H1 (cell line): ENCODE results near the gene CNTNAP1. TPM values are rescaled to one million over a fixed set of nuclear protein-coding genes. Genes with fewer than 3 reads are reported as not detected.

Experiments
- CTCF ChIA-PET: fragments of 300-600 bp; sonication (Branson Sonifier 250); formaldehyde crosslinking; loops from one replicate; lab custom pipeline; 2021; ENCODE audit not compliant: partially characterized antibody; lab: Charles Lee
- POLR2A ChIA-PET: fragments of 300-600 bp; sonication (Branson Sonifier 250); formaldehyde crosslinking; loops from one replicate; lab custom pipeline; 2021; ENCODE audit warnings: inconsistent platforms; ENCODE audit not compliant: partially characterized antibody; lab: Charles Lee
- DNase-seq, 2 experiments: peaks; one replicate each; pipeline versions ENCODE4 v3.0.0 to v3.0.0-alpha.2; 2010 to 2022; ENCODE audit warnings: low spot score in 2 of 2, low read depth in 1 of 2, mixed read lengths in 1 of 2
- FAIRE-seq: peaks from 2 replicates; lab custom pipeline; 2011; peaks lifted over from hg19 to GRCh38; lab: Jason Lieb, UNC
- H2AFZ ChIP-seq: 2 replicates; pipeline ENCODE4 v1.8.1; 2012; ENCODE audit warnings: low read length, inconsistent platforms
- H2AK5ac ChIP-seq: 2 replicates; pipeline ENCODE4 v1.6.1; 2013; ENCODE audit warnings: low read depth, low read length
- H2BK120ac ChIP-seq: replicated peaks from 2 replicates; pipeline ENCODE3; 2013; ENCODE audit warnings: low read depth, low read length, inconsistent platforms
- H2BK12ac ChIP-seq: 2 replicates; pipeline ENCODE4 v1.6.1; 2013; ENCODE audit warnings: low read depth, low read length
- H2BK15ac ChIP-seq: 2 replicates; pipeline ENCODE4 v1.6.1; 2013; ENCODE audit warnings: low read length
- H2BK20ac ChIP-seq: 2 replicates; pipeline ENCODE4 v1.6.1; 2013; ENCODE audit warnings: low read length
- H2BK5ac ChIP-seq: 2 replicates; pipeline ENCODE4 v1.6.1; 2013; ENCODE audit warnings: low read depth, low read length
- H3K14ac ChIP-seq: 2 replicates; pipeline ENCODE4 v1.6.1; 2013; ENCODE audit warnings: inconsistent platforms; ENCODE audit not compliant: insufficient read length
- H3K18ac ChIP-seq: 2 replicates; pipeline ENCODE4 v1.6.1; 2013; ENCODE audit warnings: low read length; ENCODE audit errors: extremely low read depth
- H3K23ac ChIP-seq: 2 replicates; pipeline ENCODE4 v1.6.1; 2013; ENCODE audit warnings: inconsistent platforms; ENCODE audit not compliant: insufficient read length
- H3K23me2 ChIP-seq: 2 replicates; pipeline ENCODE4 v1.6.1; 2013; ENCODE audit warnings: low read depth, low read length
- H3K27ac ChIP-seq: 2 replicates; pipeline ENCODE4 v1.6.1; 2011; ENCODE audit warnings: low read depth, low read length, inconsistent platforms
- H3K27me3 ChIP-seq, 4 experiments: replicated peaks in 1 of 4; 1 replicate in 1 of 4; 2 replicates in 3 of 4; pipeline versions ENCODE4 v1.6.1 to v1.8.1; 2011 to 2013; ENCODE audit warnings: low read length in 3 of 4, mild to moderate bottlenecking in 3 of 4, inconsistent platforms in 2 of 4, mixed read lengths in 2 of 4, moderate library complexity in 1 of 4; ENCODE audit not compliant: control insufficient read depth in 3 of 4, insufficient read depth in 3 of 4; ENCODE audit errors: extremely low read depth in 1 of 4
- H3K36me3 ChIP-seq, 4 experiments: 2 replicates each; pipeline versions ENCODE4 v1.6.1 to v1.8.1; 2011 to 2013; ENCODE audit warnings: mild to moderate bottlenecking in 4 of 4, low read length in 3 of 4, moderate library complexity in 2 of 4, control low read depth in 1 of 4, inconsistent platforms in 1 of 4; ENCODE audit not compliant: insufficient read depth in 4 of 4, control insufficient read depth in 2 of 4
- H3K4ac ChIP-seq: replicated peaks from 2 replicates; pipeline ENCODE3; 2013; ENCODE audit warnings: low read length, low read depth, mixed read lengths, inconsistent platforms; ENCODE audit not compliant: insufficient read length
- H3K4me1 ChIP-seq, 4 experiments: replicated peaks in 1 of 4; 1 replicate in 1 of 4; 2 replicates in 3 of 4; pipeline versions ENCODE4 v1.6.1 to v1.8.1; 2011 to 2013; ENCODE audit warnings: low read length in 3 of 4, inconsistent platforms in 2 of 4, mixed read lengths in 1 of 4; ENCODE audit not compliant: insufficient read depth in 4 of 4, control insufficient read depth in 3 of 4
- H3K4me2 ChIP-seq, 2 experiments: 2 replicates each; pipeline versions ENCODE4 v1.6.1 to v1.8.1; 2011 to 2013; ENCODE audit warnings: low read depth in 2 of 2, low read length in 2 of 2, control low read depth in 1 of 2, inconsistent platforms in 1 of 2, mild to moderate bottlenecking in 1 of 2; ENCODE audit not compliant: insufficient read depth in 1 of 2
- H3K4me3 ChIP-seq, 4 experiments: fragments of 200-600, 300-600 bp in 1 of 4; sonication (generic), shearing (Covaris generic), sonication (Bioruptor Twin) in 1 of 4; 2 replicates each; pipeline versions ENCODE4 v1.5.1 to v1.8.1; 2011 to 2016; ENCODE audit warnings: low read length in 4 of 4, low read depth in 3 of 4, control low read depth in 2 of 4, inconsistent platforms in 2 of 4, mild to moderate bottlenecking in 2 of 4, mixed read lengths in 1 of 4, moderate library complexity in 1 of 4; ENCODE audit not compliant: insufficient read depth in 2 of 4; ENCODE audit errors: extremely low read depth in 1 of 4
- H3K56ac ChIP-seq: replicated peaks from 2 replicates; pipeline ENCODE3; 2013; ENCODE audit warnings: low read depth, mild to moderate bottlenecking, mixed read lengths, low read length, inconsistent platforms; ENCODE audit not compliant: insufficient read length
- H3K79me1 ChIP-seq: 2 replicates; pipeline ENCODE4 v1.6.1; 2013; ENCODE audit warnings: low read depth, low read length, control low read depth
- H3K79me2 ChIP-seq, 2 experiments: 2 replicates each; pipeline versions ENCODE4 v1.6.1 to v1.8.1; 2012 to 2013; ENCODE audit warnings: low read length in 2 of 2, mild to moderate bottlenecking in 2 of 2, inconsistent platforms in 1 of 2; ENCODE audit not compliant: insufficient read depth in 2 of 2, control insufficient read depth in 1 of 2
- H3K9ac ChIP-seq, 4 experiments: replicated peaks in 1 of 4; 1 replicate in 1 of 4; 2 replicates in 3 of 4; pipeline versions ENCODE4 v1.6.1 to v1.8.1; 2011 to 2013; ENCODE audit warnings: low read depth in 3 of 4, low read length in 3 of 4, control low read depth in 2 of 4, mild to moderate bottlenecking in 2 of 4, moderate library complexity in 2 of 4, inconsistent platforms in 1 of 4; ENCODE audit errors: extremely low read depth in 1 of 4
- H3K9me3 ChIP-seq, 2 experiments: 2 replicates each; pipeline versions ENCODE4 v1.6.1 to v1.8.1; 2012 to 2013; ENCODE audit warnings: mild to moderate bottlenecking in 2 of 2, moderate library complexity in 2 of 2, control low read depth in 1 of 2, inconsistent platforms in 1 of 2, low read depth in 1 of 2, low read length in 1 of 2, mixed read lengths in 1 of 2; ENCODE audit not compliant: insufficient read depth in 2 of 2
- H4K20me1 ChIP-seq, 2 experiments: replicated peaks in 1 of 2; 2 replicates each; pipeline versions ENCODE3 to v1.8.1; 2011 to 2013; ENCODE audit warnings: inconsistent platforms in 2 of 2, low read length in 2 of 2, mild to moderate bottlenecking in 1 of 2; ENCODE audit not compliant: insufficient read depth in 2 of 2, control insufficient read depth in 1 of 2
- H4K5ac ChIP-seq: 2 replicates; pipeline ENCODE4 v1.6.1; 2013; ENCODE audit warnings: low read length, low read depth, mixed read lengths, inconsistent platforms; ENCODE audit not compliant: insufficient read length
- H4K8ac ChIP-seq: 2 replicates; pipeline ENCODE4 v1.8.0; 2013; ENCODE audit warnings: mild to moderate bottlenecking, moderate library complexity, low read length, inconsistent platforms; ENCODE audit not compliant: insufficient read depth; ENCODE audit errors: extremely low read depth
- H4K91ac ChIP-seq: replicated peaks from 2 replicates; pipeline ENCODE3; 2013; ENCODE audit warnings: low read length, mixed read lengths, inconsistent platforms; ENCODE audit not compliant: insufficient read length
- BCL11A ChIP-seq, 2 experiments: IDR thresholded peaks; one replicate each; pipeline ENCODE4 v1.6.1; 2011; ENCODE audit warnings: low read depth in 2 of 2, low read length in 2 of 2, mild to moderate bottlenecking in 2 of 2
- CHD2 ChIP-seq: IDR thresholded peaks from 2 replicates; pipeline ENCODE4 v1.6.1; 2012; ENCODE audit warnings: low read length, improper control_type of control experiment
- GTF2F1 ChIP-seq: IDR thresholded peaks from 2 replicates; pipeline ENCODE4 v1.6.1; 2012; ENCODE audit warnings: low read depth, low read length, improper control_type of control experiment, borderline replicate concordance
- KDM4A ChIP-seq: IDR thresholded peaks from one replicate; pipeline ENCODE4 v1.7.1; 2012; ENCODE audit warnings: low read depth, mild to moderate bottlenecking, moderate library complexity, low read length, inconsistent platforms; ENCODE audit not compliant: severe bottlenecking
- NRF1 ChIP-seq: IDR thresholded peaks from 2 replicates; pipeline ENCODE4 v1.6.1; 2011; ENCODE audit warnings: mild to moderate bottlenecking, low read depth, low read length, improper control_type of control experiment
- YY1 ChIP-seq: IDR thresholded peaks from 2 replicates; pipeline ENCODE4 v1.6.1; 2011; ENCODE audit warnings: low read depth, mild to moderate bottlenecking, low read length
- WGBS, 2 experiments: shearing (Covaris generic) in 1 of 2; methylation state at CpG; one replicate each; pipeline versions ENCODE4 v1.1.6 to v1.1.7; 2013 to 2015; ENCODE audit warnings: low lambda C conversion rate in 2 of 2, mixed read lengths in 2 of 2, inconsistent platforms in 1 of 2, low coverage in 1 of 2, missing lambda C conversion rate in 1 of 2; ENCODE audit not compliant: insufficient replicate concordance in 2 of 2, insufficient coverage in 1 of 2, insufficient read length in 1 of 2; ENCODE audit errors: extremely low coverage in 1 of 2, missing lambda C conversion rate in 1 of 2; 5-methylcytosine and 5-hydroxymethylcytosine counted together
- polyA plus RNA-seq, 7 experiments: library from polyadenylated mRNA; depleted of rRNA in 3 of 7; stranded (reverse) in 5 of 7; unstranded in 2 of 7; fragments of >200 nt in 5 of 7; fragments of 200-250 nt in 2 of 7; gene quantifications; 1 replicate in 5 of 7; 2 replicates in 1 of 7; 4 replicates in 1 of 7; pipeline versions ENCODE4 v1.2.1 to v1.2.3, GENCODE V29; 2011 to 2013; ENCODE audit warnings: missing spikeins in 2 of 7, mixed read lengths in 2 of 7
- total RNA-seq: library from RNA; stranded (reverse); fragmentation: NEBNext Ultra II Directional; extraction: Animal tissue kit (Norgen Biotek cat#: 25700); gene quantifications from 2 replicates; pipeline ENCODE4 v1.2.1, GENCODE V29; 2021
- TF ChIP-seq, protein P1 (sequence below), 3 experiments: IDR thresholded peaks; 1 replicate in 2 of 3; 2 replicates in 1 of 3; pipeline versions ENCODE4 v1.5.1 to v1.6.1; 2011; ENCODE audit warnings: low read length in 3 of 3, mild to moderate bottlenecking in 3 of 3, inconsistent platforms in 2 of 3, low read depth in 1 of 3, moderate library complexity in 1 of 3; ENCODE audit not compliant: insufficient read depth in 1 of 3; ENCODE audit errors: control extremely low read depth in 1 of 3

Gene CNTNAP1
- total and polyA plus RNA-seq, 2 of the 8 experiments (the other 6 are each of a cell fraction or from before 2014, with no cell fraction given) = 4.7 to 10.0 TPM

DNA sequence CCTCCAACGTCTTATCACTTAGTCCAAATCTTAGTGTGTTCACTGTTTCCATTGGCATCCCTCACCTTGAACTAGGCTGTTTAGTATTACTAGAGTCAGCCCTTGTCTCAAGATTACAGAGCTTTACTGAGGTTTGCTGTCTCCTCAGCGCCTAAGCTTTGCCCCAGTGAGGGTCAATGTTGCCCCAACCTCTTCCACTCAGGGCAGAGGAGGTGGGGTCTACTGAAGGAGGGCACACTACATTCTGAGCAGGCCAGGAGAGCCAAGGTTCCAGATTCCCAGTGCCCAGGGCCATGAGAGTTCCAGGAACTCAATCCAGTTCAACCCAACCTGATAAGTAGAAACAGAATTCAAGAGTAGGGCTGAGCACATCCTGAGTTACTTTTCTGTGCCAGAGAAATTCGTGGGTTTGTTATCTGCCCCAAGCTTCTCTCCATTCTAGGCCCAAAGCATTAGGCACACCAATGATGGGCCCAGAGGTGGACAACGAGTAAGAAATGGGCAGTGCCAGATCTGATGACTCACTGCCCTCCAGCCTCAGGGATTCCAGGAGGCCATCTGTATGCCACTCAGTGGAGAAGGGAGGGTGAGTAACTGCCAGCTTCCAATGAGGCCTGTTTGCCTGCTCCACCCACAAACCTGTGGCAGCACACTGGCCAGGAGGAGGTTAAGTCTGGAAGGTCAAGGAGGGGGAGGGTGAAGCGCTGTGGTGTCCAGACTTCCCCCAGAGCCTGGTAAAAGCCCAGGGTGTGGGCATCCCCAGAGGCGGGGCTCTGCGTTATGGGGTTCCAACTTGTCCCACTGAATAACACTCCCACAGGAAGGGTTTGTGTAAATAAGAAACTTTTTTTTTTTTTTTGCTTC is 15.0 kb upstream of the CNTNAP1 start:
- Histone ChIP-seq H2BK5ac (no peak overlapping the region; the same call in 1 of the 2 replicates), H4K5ac (no peak overlapping the region), H3K27ac (no peak overlapping the region), H3K36me3 (peaks cover 8 to 39% (median 15%) of the 10 kb centered on the region in 4 experiments; a peak in 6 of 8 replicates), H3K56ac (no peak overlapping the region), H2BK12ac (no peak overlapping the region), H2AFZ (no peak overlapping the region), H3K9me3 (no peaks in the 10 kb centered on the region), H3K23ac (no peak overlapping the region), H3K79me2 (no peaks in the 10 kb centered on the region), H2AK5ac (no peak overlapping the region), H3K4ac (no peak overlapping the region), H3K9ac (no peak overlapping the region), H4K8ac (no peak overlapping the region), H4K91ac (no peak overlapping the region), H3K4me3 (no peak overlapping the region), H2BK15ac (no peak overlapping the region), H2BK20ac (no peak overlapping the region), H4K20me1 (peaks cover 0 to 6% of the 10 kb centered on the region in 2 experiments), H2BK120ac (no peak overlapping the region), H3K79me1 (no peaks in the 10 kb centered on the region), H3K4me1 (peaks cover 0 to 26% (median 19%) of the 10 kb centered on the region in 4 experiments; a peak in 6 of 7 replicates), H3K23me2 (peaks cover 18% of the 10 kb centered on the region), H3K14ac (no peak overlapping the region), H3K18ac (no peak overlapping the region), H3K27me3 (peaks cover 2 to 16% (median 12%) of the 10 kb centered on the region in 4 experiments; a peak in 6 of 7 replicates), H3K4me2 (no peak overlapping the region)
- CTCF ChIA-PET = interaction anchor here (1.0 to 7.1 kb wide), 5 partner anchors 13 to 96 kb away, joined by 3 to 56 read pairs (median 4); partner anchors contain the start of genes CCR10 and PSMC3IP
- WGBS, 2 experiments = 74% methylated on average over 7 of the region's 7 CpGs; no CpG with 5 or more reads in 1 of the 2 experiments
- POLR2A ChIA-PET = interaction anchor here (0.8 to 16.6 kb wide), 8 partner anchors 3 to 130 kb away, joined by 3 to 239 read pairs (median 4); partner anchors contain the start of genes CCR10, CNTNAP1, PLEKHH3 and TUBG2
- DNase-seq = no peak
- FAIRE-seq = no peak
- TF ChIP-seq NRF1 = no peak
- TF ChIP-seq CHD2 = no peak
- TF ChIP-seq BCL11A (IDR thresholded peaks at IDR 0.05; ENCODE audit: low read depth in 2 of 2, low read length in 2 of 2) = no peak
- TF ChIP-seq KDM4A = no peak
- no peak for TF ChIP-seq GTF2F1
- TF ChIP-seq YY1 = no peak
- TF ChIP-seq, protein P1, sequence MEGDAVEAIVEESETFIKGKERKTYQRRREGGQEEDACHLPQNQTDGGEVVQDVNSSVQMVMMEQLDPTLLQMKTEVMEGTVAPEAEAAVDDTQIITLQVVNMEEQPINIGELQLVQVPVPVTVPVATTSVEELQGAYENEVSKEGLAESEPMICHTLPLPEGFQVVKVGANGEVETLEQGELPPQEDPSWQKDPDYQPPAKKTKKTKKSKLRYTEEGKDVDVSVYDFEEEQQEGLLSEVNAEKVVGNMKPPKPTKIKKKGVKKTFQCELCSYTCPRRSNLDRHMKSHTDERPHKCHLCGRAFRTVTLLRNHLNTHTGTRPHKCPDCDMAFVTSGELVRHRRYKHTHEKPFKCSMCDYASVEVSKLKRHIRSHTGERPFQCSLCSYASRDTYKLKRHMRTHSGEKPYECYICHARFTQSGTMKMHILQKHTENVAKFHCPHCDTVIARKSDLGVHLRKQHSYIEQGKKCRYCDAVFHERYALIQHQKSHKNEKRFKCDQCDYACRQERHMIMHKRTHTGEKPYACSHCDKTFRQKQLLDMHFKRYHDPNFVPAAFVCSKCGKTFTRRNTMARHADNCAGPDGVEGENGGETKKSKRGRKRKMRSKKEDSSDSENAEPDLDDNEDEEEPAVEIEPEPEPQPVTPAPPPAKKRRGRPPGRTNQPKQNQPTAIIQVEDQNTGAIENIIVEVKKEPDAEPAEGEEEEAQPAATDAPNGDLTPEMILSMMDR (IDR thresholded peaks at IDR 0.05; ENCODE audit: control extremely low read depth in 1 of 3, insufficient read depth in 1 of 3, low read depth in 1 of 3, low read length in 3 of 3) = no peak
